ENCODE measurements around the gene RTL10.

GRCh38 chr22:19873960-19874306 lies 19.3 kb upstream of the RTL10 start:
- TF ChIP-seq CTCF (IDR thresholded peaks at IDR 0.05; ENCODE audit: borderline replicate concordance, extremely low read depth, low read length, poor library complexity, severe bottlenecking) (no peak), EZH2 (IDR thresholded peaks at IDR 0.05; ENCODE audit: borderline replicate concordance, low read depth, low read length, severe bottlenecking) (no peak)
